ENCODE measurements around the gene HTT.

DNA sequence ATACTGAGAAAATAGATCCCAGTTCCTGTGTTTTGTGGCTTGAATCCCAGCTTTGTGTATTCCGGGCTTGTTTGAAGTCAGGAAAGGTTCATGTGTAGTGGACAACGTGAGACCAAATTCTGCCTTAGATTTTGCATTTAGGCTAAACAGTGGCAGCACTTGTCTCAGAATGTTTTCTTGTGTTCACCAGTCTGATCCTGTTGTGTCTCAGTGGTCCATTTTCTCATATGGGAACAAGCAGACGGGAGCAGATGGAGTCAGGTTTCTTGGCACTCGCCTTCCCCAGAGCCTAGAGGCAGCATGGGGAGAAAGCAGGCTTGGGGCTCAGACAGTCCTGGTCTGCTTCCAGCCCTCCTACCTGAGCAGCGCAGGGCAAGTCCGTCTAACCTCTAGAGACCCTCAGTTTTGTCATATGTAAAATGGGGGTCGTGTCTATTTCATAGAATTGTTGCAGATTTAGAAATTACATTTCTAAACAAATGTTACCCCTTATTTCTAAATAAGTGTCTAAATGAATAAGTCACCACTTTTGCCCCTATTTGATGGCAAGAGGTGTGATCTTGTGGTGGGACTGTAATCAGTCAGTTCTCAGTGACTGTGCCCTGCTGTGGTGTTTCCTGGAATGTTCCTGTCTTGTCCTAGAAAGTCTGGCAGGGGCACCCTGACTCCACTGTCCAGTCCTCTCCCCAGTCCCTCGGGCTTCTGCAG is 146.1 kb downstream of the HTT start:
- no peak for TF ChIP-seq SRSF9 (IDR thresholded peaks at IDR 0.05; ENCODE audit: borderline replicate concordance, insufficient read depth, low read depth, low read length, poor library complexity, severe bottlenecking)
- no peak for TF ChIP-seq ZFP37 (CRISPR knock-in tag; IDR thresholded peaks at IDR 0.05; ENCODE audit: borderline replicate concordance)
- no peak for TF ChIP-seq KAT7 (CRISPR knock-in tag; IDR thresholded peaks at IDR 0.05; ENCODE audit: borderline replicate concordance)
- TF ChIP-seq, protein P1, sequence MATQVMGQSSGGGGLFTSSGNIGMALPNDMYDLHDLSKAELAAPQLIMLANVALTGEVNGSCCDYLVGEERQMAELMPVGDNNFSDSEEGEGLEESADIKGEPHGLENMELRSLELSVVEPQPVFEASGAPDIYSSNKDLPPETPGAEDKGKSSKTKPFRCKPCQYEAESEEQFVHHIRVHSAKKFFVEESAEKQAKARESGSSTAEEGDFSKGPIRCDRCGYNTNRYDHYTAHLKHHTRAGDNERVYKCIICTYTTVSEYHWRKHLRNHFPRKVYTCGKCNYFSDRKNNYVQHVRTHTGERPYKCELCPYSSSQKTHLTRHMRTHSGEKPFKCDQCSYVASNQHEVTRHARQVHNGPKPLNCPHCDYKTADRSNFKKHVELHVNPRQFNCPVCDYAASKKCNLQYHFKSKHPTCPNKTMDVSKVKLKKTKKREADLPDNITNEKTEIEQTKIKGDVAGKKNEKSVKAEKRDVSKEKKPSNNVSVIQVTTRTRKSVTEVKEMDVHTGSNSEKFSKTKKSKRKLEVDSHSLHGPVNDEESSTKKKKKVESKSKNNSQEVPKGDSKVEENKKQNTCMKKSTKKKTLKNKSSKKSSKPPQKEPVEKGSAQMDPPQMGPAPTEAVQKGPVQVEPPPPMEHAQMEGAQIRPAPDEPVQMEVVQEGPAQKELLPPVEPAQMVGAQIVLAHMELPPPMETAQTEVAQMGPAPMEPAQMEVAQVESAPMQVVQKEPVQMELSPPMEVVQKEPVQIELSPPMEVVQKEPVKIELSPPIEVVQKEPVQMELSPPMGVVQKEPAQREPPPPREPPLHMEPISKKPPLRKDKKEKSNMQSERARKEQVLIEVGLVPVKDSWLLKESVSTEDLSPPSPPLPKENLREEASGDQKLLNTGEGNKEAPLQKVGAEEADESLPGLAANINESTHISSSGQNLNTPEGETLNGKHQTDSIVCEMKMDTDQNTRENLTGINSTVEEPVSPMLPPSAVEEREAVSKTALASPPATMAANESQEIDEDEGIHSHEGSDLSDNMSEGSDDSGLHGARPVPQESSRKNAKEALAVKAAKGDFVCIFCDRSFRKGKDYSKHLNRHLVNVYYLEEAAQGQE (IDR thresholded peaks at IDR 0.05; ENCODE audit: borderline replicate concordance in 1 of 2, low read depth in 1 of 2, low read length in 2 of 2), result no peak

All from HepG2 (cell line).